Activated naive CD4-positive, alpha-beta T cell treated with anti-CD3 and anti-CD28 coated beads, Interleukin-2, amount 50 U/mL, for 72 hours (primary cell): ENCODE results near the gene SRGAP2C. TPM values are rescaled to one million over a fixed set of nuclear protein-coding genes. Genes with fewer than 3 reads are reported as not detected.
A peak's percentile ranks its signal among the peaks of the same experiment; 100 is the strongest.
"Not testable (repeated sequence)": the region's sequence is repeated elsewhere in the genome, so short reads cannot be mapped to it uniquely, and the experiment has no call there.

ENCODE experiments used
- ATAC-seq, 2 donors: fragments of 150-1000 bp; cut with Tn5 transposase; 2 replicates each; pipeline ENCODE4 v1.10.0; 2021; ENCODE audit warnings: mild to moderate bottlenecking in 2 of 2, moderate library complexity in 2 of 2
- DNase-seq, 2 donors: peaks; one replicate each; pipeline ENCODE4 v3.0.0; 2021 to 2022; ENCODE audit warnings: low spot score in 2 of 2
- H3K27ac Mint-ChIP-seq, 2 donors: one replicate each; pipeline ENCODE4 v1.8.0; 2022; ENCODE audit warnings: mild to moderate bottlenecking in 2 of 2, mixed read lengths in 2 of 2
- H3K36me3 Mint-ChIP-seq, 2 donors: one replicate each; pipeline ENCODE4 v1.8.0; 2022; ENCODE audit warnings: mixed read lengths in 2 of 2
- H3K9me3 Mint-ChIP-seq, 2 donors: one replicate each; pipeline ENCODE4 v1.8.0; 2022; ENCODE audit warnings: mixed read lengths in 2 of 2
- total RNA-seq, 2 donors: library from RNA; stranded (reverse); gene quantifications; one replicate each; pipeline ENCODE4 v1.2.3, GENCODE V29; 2022

Gene SRGAP2C
- total RNA-seq, 2 donors from 2014 or later, result 12.5 to 51.8 TPM

- ATAC-seq (peak; percentile 26 to 89), DNase-seq (peak in 1 of 2 donors; percentile 10)
- H3K36me3 Mint-ChIP-seq, H3K27ac Mint-ChIP-seq, H3K9me3 Mint-ChIP-seq: not testable (repeated sequence)
Observed at GRCh38 chr1:121365723-121366122, 180.9 kb downstream of the SRGAP2C start.

DNA sequence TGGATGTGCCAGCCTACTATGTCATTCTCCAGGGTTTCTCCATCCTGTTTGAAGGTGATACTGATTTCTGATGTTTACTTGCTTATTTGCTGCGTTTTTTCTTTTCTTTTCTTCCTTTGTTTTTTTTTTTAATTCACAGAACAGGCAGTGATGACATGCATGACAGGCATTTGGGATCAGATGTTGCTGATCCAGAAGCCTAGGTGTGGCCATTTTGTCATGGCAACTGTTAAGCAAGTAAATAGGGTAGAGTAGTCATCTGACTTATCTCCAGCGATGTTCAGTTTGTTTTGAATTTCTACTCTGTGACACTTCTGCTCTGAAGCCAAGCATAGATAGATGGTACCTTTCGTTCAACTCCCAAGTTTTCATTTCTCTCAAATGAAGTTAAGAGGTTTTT lies 181.4 kb downstream of the SRGAP2C start:
- ATAC-seq, H3K9me3 Mint-ChIP-seq, H3K36me3 Mint-ChIP-seq: not testable (repeated sequence)

GRCh38 chr1:121368910-121369309 lies 184.1 kb downstream of the SRGAP2C start:
- H3K36me3 Mint-ChIP-seq, H3K27ac Mint-ChIP-seq, DNase-seq, ATAC-seq, H3K9me3 Mint-ChIP-seq: not testable (repeated sequence)

More for the DNA sequence above, 181.4 kb downstream of the SRGAP2C start:
- H3K27ac Mint-ChIP-seq, DNase-seq: not testable (repeated sequence)

DNA sequence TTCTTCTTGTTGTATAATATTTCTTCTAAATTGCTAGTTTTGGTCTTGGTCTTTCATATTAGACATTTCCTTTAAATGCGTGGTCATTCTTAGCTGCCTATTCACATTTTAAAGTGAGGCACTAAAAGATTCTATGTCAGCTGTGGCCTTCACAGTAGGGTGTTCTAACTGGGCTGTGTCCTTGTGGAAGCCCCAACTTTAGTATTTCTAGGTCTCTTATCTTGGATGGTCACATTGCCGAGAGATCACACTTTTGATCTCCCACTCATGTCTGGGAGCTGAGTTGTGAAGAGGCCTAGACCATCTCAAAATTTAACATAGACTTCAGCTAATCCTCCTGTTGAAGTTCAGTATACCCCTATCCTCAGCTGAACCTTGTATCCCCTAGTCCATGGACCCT lies 185.2 kb downstream of the SRGAP2C start:
- not testable (repeated sequence) for H3K36me3 Mint-ChIP-seq, DNase-seq, H3K9me3 Mint-ChIP-seq, ATAC-seq, H3K27ac Mint-ChIP-seq

DNA sequence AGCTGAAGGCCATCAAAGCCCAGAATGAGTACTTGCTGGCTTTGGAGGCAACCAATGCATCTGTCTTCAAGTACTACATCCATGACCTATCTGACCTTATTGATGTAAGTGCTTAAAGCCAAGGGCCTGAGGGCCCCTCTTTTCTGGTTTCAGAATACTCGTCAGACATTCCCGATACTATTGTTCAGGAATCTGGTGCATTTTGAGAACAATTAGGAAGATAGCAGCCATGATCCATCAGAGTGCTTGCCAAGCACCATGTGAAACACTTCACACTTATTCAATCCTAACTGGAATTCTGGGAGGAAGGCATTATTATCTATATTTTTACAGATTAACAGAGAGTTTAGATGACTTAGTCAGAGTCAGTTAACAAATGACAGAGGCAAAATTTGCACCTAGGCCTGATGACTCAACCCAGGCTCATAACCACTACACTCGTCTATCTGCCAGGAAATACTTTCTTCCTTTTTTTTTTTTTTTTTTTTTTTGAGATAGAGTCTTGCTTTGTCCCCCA lies 190.1 kb downstream of the SRGAP2C start:
- not testable (repeated sequence) for H3K36me3 Mint-ChIP-seq, DNase-seq, H3K9me3 Mint-ChIP-seq, H3K27ac Mint-ChIP-seq
- ATAC-seq, result peak; percentile 93 to 95

DNA sequence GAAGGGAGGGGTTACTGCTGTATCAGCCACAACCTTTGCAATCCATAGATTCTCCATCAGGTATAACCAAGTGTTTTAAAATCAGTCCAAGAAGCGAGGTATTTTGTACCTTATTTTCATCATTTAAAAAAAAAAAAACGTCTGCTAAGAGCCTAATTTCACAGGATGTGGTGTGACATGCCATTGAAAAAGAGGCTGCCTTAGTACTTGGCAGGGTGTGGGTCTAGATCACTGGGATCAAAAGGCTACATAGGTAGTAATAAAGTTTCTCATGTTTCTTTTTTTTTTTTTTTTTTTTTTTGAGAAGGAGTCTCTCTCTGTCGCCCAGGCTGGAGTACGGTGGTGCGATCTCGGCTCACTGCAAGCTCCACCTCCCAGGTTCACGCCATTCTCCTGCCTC lies 192.2 kb downstream of the SRGAP2C start:
- H3K9me3 Mint-ChIP-seq, H3K36me3 Mint-ChIP-seq, H3K27ac Mint-ChIP-seq, DNase-seq: not testable (repeated sequence)
- ATAC-seq, result peak; percentile 36 to 44

DNA sequence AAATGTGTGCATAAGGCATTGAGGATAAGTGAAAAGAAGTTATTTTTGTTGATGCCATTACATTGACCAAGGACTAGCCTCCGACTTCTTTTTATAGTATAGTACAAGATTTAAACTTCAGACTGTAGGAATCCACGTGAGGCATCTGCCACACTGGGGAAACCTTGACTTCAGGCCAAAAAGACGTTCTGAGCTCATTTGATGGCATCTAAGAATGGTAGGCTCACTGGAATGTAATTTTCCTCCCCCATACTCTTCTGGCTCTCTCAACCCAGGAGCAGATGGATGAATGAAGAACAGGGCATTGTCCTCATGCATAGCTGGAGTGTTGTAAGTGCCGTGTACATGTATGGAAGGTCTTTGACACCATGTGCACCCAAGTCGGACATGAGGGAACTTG lies 194.0 kb downstream of the SRGAP2C start:
- DNase-seq, H3K27ac Mint-ChIP-seq, ATAC-seq, H3K9me3 Mint-ChIP-seq, H3K36me3 Mint-ChIP-seq: not testable (repeated sequence)

DNA sequence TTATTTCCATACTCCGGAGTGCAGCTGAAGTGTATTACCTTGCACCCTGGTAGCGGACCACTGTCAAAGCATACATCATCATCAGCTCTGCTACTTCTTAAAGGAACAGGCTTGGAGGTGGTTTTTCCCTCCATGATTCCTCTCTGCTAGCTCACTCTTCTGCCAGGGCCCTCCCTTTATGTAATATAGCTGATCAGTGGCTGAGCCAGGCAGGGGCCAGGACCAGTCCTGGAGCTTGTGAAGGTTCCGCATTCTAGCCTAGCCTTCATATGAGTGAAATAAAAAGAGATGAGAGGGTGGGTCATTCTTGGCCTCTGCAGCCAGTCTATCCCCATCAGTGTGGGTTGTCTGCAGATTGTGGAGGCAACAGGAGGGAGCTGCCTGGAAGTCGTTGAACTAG lies 200.0 kb downstream of the SRGAP2C start:
- not testable (repeated sequence) for ATAC-seq, DNase-seq, H3K27ac Mint-ChIP-seq, H3K9me3 Mint-ChIP-seq, H3K36me3 Mint-ChIP-seq

- DNase-seq, H3K9me3 Mint-ChIP-seq, H3K27ac Mint-ChIP-seq, ATAC-seq, H3K36me3 Mint-ChIP-seq: not testable (repeated sequence)
Observed at GRCh38 chr1:121385162-121385561, 200.4 kb downstream of the SRGAP2C start.

- DNase-seq, H3K36me3 Mint-ChIP-seq, ATAC-seq, H3K9me3 Mint-ChIP-seq, H3K27ac Mint-ChIP-seq: not testable (repeated sequence)
Observed at GRCh38 chr1:121385563-121386288, 201.0 kb downstream of the SRGAP2C start.

DNA sequence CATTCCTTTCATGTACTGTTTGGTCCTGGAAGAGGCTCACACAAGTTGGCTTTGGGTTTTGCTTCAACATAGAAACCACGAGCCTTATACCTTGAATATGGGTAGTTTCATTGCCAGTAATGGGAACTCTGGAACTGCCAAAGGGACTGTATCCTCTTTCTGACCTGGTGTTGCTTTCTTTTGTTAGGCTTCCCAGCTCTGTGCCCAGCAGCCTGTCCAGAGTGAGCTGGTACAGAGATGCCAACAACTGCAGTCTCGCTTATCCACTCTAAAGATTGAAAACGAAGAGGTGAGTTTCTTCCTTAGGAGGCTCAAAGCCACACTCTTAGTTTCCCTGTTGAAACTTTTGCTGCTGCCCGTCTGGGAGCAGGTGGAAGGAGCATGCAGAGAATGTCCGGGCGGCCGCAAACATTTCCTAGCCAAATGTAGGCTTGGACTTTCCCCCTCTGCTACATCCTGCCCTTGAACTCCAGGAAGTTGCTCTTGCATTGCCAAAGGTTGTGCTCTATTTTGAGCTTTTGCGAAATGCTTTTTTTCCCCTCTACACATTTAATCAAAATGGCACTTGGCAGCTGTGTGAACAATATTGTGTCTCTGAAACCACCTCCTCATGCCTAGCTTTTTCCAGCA lies 201.7 kb downstream of the SRGAP2C start:
- DNase-seq, H3K9me3 Mint-ChIP-seq, H3K27ac Mint-ChIP-seq, ATAC-seq, H3K36me3 Mint-ChIP-seq: not testable (repeated sequence)

GRCh38 chr1:121389895-121390560 lies 205.3 kb downstream of the SRGAP2C start:
- H3K9me3 Mint-ChIP-seq, DNase-seq, H3K27ac Mint-ChIP-seq, H3K36me3 Mint-ChIP-seq: not testable (repeated sequence)
- peak; percentile 78 to 83 for ATAC-seq

- DNase-seq, H3K9me3 Mint-ChIP-seq, H3K27ac Mint-ChIP-seq, ATAC-seq, H3K36me3 Mint-ChIP-seq: not testable (repeated sequence)
Observed at GRCh38 chr1:121392130-121392529, 207.4 kb downstream of the SRGAP2C start.

DNA sequence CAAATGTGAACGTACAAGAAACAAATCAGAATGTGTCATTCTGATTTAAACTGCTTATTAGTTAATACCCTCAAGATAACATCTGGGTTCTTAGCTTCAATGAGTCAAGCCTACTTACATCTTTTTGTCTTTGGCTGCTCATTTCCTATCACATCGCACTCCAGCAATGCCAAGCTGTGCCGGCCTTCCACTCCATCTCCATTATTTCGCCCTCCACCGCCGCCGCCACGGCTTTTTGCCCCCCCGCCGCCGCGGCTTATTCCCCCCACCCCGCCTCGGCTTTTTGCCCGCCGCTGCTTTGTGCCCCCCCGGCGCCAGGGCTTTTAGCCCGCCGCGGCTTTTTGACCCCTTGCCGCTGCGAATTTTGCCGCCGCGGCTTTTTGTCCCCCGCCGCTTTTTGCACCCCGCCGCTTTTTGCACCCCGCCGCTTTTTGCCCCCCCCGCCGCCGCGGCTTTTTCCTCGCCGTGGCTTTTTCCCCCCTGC lies 211.0 kb downstream of the SRGAP2C start:
- DNase-seq, result not testable (repeated sequence)
- H3K36me3 Mint-ChIP-seq, result peaks cover 11% of the 10 kb centered on the region in 2 donors

DNA sequence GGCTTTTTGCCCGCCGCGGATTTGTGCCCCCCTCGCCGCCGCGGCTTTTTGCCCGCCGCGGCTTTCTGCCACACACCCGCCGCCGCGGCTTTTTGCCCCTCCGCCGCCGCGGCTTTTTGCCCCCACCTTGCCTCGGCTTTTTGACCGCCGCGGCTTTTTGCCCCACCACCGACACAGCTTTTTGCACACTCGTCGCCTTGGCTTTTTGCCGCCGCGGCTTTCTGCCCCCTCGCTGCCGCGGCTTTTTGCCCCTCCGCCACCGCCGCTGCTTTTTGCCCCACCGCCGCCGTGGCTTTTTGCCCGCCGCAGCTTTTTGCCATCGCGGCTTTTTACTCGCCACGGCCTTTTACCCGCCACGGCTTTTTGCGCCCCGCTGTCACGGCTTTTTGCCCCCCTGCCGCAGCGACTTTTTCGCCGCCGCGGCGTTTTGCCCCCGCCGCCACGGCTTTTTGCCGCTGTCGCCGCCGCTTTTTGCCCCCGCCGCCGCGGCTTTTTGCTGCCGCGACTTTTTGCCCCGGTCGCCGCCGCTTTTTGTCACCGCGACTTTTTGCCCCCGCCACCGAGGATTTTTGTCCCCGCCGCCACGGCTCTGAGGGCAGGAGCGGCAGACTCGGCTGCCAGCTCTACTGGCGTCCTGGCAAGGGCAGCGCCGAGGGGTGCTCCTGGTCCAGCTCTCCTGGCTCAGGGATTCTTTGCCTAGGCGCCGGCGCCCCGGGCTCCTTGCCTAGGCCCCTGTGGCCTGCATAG lies 211.7 kb downstream of the SRGAP2C start:
- H3K36me3 Mint-ChIP-seq, result peaks cover 19% of the 10 kb centered on the region in 2 donors
- peak in 1 of 2 donors; percentile 14 for DNase-seq
- peaks cover 17% of the 10 kb centered on the region in 2 donors for H3K9me3 Mint-ChIP-seq
- peak overlapping the region in 1 of 2 donors; percentile 77 for H3K27ac Mint-ChIP-seq
- not testable (repeated sequence) for ATAC-seq

More for the DNA sequence above, 211.0 kb downstream of the SRGAP2C start:
- peaks cover 10% of the 10 kb centered on the region in 2 donors for H3K9me3 Mint-ChIP-seq
- not testable (repeated sequence) for H3K27ac Mint-ChIP-seq, ATAC-seq

GRCh38 chr1:121397101-121397500 lies 212.3 kb downstream of the SRGAP2C start:
- Mint-ChIP-seq H3K9me3 (peaks cover 17% of the 10 kb centered on the region in 2 donors), H3K36me3 (peaks cover 19 to 25% of the 10 kb centered on the region in 2 donors)
- not testable (repeated sequence) for ATAC-seq, DNase-seq, H3K27ac Mint-ChIP-seq
